NCI-H2107 (cell line): ENCODE results near the gene STX1A.
"Not testable (repeated sequence)": the region's sequence is repeated elsewhere in the genome, so short reads cannot be mapped to it uniquely, and the experiment has no call there.

ENCODE experiments used
- DNase-seq: peaks from one replicate; lab custom pipeline; 2025; lab: John Stamatoyannopoulos, UW

The STX1A gene

DNA sequence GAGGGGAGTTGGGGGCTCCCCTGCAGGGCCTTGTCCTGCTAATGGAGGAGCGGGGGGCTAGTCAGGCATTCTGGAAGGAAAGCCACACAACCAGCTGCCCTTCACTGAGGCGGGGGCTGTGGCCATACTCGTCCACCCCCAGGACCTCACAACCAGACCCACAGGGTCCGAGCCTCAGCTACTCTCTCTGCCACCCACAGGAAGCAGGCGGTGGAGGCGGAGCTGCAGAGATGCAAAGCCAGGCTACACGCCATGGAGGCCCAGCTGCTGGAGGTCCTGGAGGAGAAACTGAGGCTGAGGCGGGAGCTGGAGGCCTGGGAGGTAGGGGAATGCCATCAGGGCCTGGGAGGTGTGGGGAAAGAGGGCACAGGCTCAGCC, 16.0 kb upstream of the STX1A start:
- no peak for DNase-seq

- DNase-seq: peak; percentile 84
Measured at GRCh38 chr7:73734619-73735527, 15.4 kb upstream of the STX1A start.

GRCh38 chr7:73732397-73732796, 12.9 kb upstream of the STX1A start:
- DNase-seq: no peak

DNA sequence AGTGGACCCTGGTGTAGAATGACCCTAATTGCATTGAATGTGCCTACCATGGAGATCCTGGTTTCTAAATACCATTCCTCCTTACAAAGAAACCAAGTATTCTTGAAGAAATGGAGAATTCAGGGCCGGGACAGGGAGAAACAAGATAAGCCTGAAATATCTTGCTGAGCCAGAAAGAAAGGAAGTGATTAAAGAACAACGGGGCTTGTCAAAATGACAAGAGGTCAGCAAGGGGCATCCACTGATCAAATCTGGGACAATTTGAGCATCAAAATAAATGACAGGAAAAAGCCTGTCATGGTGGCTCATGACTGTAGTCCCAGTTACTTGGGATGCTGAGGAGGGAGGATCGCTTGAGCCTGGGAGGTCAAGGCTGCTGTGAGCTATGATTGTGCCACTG, 11.0 kb upstream of the STX1A start:
- DNase-seq: no peak

DNA sequence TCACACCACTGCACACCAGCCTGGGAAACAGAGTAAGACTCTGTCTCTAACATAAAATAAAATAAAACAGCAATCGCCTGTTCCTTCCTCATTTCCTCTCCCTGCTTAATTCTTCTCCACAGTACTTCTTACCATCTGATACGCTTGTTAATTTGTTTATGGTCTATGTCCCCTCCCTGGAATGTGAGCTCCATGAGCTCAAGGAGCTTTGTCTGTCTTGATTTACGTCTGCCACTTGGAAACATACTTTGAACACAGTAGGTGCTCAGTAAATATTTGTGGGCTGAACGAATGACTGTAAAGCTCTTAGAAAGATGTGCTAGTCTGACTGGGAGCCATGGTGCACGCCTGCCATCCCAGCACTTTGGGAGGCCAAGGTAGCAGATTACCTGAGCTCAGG, 9.1 kb upstream of the STX1A start:
- no peak for DNase-seq

GRCh38 chr7:73727952-73728351, 8.5 kb upstream of the STX1A start:
- no peak for DNase-seq

- DNase-seq: no peak
Measured at GRCh38 chr7:73726083-73726466, 6.6 kb upstream of the STX1A start.

DNA sequence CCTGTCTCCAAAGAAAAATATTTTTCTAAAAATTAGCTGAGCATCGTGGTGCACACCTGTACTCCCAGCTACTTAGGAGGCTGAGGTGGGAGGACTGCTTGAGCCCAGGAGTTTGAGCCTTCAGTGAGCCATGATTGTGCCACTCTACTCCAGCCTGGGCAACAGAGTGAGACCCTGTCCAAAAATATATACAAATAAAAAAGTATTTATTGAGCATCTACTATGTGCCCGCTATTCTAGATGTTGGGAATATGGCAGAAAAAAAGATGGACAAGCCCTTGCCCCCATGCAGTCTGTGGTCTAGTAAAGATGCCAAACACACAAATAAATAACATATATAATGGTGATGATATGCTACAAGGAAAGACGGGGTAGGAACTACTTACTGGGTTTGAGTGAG, 4.3 kb upstream of the STX1A start:
- no peak for DNase-seq

GRCh38 chr7:73722785-73723184, 3.3 kb upstream of the STX1A start:
- DNase-seq: no peak

GRCh38 chr7:73722182-73722581, 2.7 kb upstream of the STX1A start:
- not testable (repeated sequence) for DNase-seq

DNA sequence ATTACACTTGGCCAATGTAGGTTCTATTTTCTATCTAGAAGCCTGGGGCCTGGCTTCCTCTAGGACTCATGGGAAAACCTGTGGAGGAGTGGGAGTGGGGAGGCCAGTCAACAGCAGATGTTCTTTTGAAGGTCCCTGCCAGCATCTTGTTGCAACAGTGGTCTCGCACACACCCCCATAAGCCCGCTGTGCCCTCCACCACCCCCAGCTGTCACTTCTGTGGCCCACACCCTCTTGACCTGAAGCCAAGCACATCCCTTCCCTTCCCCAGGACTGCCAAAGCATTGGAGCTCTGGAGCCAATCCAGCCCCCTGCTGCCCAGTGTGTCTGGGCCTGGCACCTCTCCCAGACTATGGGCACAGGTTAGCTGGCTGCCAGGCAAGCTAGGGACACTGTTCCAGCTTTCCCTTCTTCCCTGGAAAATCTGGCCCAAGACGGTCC, 1.9 kb upstream of the STX1A start:
- DNase-seq: no peak

DNA sequence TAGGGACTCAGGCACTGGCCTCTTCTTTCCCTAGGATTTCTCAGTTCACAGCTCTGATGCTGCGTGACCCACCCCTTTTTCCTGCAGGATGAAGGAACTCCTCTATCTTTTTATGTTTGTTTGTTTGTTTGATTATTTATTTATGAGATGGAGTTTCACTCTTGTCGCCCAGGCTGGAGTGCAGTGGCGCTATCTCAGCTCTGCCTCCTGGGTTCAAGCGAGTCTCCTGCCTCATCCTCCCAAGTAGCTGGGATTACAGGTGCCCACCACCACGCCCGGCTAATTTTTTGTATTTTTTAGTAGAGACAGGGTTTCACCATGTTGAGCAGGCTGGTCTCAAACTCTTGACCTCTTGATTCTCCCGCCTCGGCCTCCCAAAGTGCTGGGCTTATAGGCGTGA, 974 bp upstream of the STX1A start:
- DNase-seq: not testable (repeated sequence)

DNA sequence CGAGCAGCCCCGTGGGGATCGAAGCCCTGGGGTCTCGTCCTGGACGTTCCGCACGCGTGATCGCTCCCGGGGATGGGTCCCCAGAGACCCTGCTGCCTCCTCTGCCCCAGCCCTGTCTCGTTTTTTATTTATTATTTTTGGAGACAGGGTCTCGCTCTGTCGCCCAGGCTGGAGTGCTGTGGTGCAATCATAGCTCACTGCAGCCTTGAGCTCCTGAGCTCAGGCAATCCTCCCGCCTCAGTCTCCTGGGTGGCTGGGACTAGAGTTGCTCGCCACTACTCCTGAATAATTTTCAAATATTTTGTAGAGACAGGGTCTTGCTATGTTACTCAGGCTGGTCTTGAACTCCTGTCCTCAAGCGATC, 319 bp upstream of the STX1A start:
- DNase-seq: no peak

DNA sequence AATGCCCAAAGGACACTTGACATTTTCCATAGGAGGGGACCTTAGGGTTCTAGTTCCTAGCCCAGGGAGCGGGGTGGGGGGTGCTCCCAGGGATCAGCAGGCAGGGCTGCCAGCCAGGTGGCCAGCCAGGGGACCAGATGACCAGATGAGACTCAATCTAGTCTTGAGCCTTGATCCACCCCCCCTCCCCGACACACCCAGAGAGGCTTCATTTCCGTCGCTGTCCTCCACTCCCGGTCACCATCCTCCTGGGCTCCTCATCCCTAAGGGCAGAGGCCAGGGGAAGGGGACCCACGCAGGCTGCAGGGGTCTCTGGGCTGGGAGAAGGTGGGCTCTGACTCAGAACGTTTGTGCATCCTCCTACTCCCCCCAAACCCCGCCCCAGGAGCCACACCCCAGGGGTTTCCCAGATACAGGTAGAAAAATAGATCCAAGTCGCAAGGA, 1.0 kb downstream of the STX1A start:
- no peak for DNase-seq

GRCh38 chr7:73717991-73718405, 1.5 kb downstream of the STX1A start:
- DNase-seq: no peak

DNA sequence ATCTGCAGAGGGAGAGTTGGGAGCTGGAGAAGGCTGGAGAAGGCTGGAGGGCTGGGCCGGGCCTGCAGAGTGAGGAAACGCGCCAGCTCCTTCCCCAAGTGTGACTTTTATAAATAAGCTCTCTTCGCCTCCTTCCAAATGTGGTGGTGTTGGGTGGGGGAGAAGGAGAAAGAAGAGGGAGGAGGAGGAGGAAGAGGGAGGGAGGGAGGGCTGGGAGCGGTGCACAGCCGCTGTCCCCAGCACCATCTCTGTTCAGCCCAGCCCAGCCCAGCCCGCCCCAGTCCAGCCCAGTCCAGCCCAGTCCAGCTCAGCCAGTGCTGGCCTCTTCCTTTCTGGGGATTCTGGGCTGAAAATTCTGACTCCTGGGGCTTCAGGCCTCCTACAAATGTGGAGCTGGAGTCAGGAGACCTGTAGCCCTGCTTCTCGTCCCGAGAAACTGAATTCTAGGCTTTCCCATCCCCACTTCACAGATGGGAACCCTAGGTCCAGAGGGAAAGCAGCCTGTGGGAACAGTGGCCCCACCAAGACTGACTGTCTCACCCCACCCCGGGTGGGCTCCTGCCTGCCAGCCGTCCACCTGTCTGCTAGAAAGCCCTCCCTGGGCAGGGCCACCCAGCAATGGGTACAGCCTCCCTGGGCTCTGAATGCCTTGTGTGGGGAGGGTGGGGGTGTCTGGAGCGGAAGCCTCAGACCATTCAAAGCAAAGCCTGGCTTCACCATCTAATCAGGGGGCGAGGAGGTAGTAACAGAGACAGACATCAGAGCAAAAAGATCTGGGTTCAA, 2.3 kb downstream of the STX1A start:
- DNase-seq: no peak

DNA sequence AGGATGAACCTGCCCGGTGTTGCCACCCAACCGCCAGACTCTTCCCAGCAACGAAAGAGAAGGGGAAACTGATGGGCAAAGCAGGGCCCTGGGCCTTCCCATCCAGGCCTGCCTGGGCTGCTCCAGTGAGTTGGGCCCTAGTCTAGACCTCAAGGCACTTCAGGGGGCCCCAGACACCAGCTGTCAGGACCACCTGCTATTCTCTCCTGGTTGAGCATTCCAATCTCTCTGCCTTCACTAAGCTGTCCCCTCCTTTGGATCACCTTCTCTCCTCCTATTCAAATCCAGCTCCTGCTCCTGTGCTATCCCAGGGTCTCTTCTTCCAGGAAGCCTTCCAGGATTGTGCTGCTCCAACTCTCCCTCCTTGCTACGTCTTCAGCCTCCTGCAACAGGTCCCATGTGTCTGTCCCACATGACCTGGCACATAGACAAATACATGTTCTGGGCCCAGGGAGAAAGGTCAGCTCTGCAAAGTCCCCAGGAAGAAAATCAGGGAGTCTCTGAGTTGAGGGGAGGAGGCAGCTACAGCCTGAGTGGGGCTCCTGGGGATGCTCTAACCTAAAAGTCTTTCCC, 3.1 kb downstream of the STX1A start:
- DNase-seq: no peak

DNA sequence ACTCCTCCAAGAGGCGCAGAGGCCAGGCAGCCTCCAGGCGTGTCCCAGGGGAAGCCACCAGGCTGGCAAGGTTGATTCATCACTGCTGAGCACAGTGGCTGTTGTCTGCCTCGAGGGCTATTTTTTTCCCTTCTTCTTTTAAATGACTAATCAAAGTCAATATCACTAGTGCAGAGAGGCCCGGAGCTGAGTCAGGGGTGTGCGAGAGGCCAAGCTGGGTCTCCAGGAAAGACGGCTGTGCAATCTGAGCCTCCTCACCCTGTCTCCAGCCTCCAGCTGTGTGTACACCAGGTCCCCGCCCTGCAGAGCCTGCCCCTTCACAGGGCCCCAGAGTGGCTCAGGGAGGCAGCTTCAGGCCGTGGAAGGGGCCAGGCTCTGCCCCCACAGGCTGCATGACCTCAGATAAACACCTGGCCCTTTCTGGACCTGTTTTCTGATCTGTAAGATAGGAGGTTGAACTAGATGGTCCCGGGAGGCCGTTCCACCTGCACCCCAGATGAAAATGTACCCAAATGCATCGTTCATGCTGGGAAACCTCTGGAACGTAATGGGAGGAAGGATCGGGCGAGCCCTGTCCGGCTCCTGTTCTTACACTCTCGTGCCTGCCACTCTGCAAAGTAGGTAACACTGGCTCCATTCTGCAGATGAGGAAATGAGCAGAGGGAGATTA, 3.7 kb downstream of the STX1A start:
- DNase-seq: peak; percentile 57

DNA sequence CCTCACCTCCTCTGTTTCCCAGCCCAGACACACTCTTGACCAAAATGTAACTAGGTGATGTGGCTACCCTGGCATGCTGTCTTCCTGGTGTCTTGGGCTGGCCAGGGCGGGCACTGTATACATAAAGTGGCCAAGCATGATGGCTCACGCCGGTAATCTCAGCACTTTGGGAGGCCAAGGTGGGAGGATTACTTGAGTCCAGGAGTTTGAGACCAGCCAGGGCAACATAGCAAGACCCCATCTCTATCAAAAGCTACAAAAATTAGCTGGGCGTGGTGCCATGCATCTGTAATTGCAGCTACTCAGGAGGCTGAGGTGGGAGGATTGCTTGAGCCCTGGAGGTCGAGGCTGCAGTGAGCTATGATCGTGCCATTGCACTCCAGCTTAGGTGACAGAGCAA, 6.2 kb downstream of the STX1A start:
- not testable (repeated sequence) for DNase-seq

- no peak for DNase-seq
Measured at GRCh38 chr7:73712773-73713172, 6.7 kb downstream of the STX1A start.

DNA sequence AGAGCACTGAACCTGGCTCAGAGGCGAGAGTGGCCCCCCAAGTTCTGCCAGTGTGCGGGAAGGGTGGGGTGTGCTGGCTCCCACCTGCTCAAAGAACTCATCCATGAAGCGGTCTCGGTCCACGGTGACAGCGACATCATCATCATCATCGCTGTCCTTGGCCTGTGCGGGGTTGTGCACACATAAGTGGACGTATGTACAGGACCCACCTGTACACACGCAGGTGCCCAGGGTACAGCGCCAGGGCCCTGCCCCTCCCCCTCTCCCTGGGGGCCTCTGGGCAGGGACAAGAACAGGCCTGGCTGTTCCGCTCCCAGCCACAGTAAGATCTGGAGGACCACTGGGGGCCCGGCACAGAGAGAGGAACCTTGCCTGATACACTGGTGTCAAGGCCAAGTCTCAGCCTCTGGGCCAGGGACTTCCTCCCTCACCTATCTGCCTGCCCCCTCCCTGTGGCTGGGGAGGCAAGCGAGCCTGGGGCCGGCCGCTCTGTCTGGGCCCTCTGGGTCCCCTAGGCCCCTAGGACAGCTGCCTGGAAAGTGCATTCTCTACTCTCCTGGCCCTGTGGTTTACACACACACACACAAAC, 10.4 kb downstream of the STX1A start:
- no peak for DNase-seq

DNA sequence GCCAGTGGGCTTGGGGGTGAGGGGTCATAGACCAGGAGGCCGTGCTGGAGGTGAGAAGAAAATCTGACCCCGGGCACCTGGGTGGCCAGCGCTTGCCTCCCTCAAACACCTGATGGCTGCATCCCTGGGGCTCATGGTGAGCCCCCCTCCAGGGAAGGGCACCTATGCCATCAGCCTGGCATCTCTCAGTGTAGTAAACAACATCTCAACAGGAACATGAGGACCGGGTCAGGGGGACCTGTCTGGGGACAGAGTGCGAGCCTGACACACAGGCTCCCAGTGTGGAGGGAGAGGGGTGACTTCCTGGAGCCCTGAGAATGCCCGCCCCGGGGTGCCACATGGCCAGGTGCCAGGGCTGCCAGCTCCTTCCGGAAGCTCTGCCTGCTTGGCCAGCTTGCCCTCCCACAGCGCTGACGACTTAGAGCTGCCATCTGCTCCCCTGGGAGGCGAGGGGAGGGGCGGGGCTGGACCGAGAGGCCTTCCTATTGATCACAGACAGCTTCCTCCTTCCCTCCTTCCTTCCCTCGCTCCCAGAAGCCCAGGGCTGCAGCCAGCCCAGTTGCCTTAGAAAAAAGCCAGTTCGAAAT, 12.3 kb downstream of the STX1A start:
- peak; percentile 89 for DNase-seq
